ENCODE results near the gene SLC44A3.

DNA sequence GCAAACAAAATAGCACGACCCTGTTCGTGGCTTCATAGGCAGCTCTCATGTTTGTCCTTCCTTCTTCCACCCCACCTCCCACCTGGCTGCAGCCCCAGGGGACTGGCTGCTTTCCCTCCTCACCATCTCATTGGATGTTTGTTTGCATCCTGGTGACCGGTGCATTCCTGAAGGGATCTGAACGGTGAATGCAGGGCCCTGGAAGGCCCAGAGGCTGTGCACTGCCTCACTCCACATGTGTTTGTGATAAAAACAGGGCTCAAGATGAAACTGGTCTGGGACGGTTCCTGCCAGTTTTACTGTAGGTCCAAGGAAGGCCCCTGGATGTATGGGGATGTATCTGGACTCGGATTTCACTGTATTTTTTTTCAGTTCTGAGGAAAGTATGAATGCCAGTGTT, 63.9 kb downstream of the SLC44A3 start:
- TF ChIP-seq, protein P1, sequence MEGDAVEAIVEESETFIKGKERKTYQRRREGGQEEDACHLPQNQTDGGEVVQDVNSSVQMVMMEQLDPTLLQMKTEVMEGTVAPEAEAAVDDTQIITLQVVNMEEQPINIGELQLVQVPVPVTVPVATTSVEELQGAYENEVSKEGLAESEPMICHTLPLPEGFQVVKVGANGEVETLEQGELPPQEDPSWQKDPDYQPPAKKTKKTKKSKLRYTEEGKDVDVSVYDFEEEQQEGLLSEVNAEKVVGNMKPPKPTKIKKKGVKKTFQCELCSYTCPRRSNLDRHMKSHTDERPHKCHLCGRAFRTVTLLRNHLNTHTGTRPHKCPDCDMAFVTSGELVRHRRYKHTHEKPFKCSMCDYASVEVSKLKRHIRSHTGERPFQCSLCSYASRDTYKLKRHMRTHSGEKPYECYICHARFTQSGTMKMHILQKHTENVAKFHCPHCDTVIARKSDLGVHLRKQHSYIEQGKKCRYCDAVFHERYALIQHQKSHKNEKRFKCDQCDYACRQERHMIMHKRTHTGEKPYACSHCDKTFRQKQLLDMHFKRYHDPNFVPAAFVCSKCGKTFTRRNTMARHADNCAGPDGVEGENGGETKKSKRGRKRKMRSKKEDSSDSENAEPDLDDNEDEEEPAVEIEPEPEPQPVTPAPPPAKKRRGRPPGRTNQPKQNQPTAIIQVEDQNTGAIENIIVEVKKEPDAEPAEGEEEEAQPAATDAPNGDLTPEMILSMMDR (IDR thresholded peaks at IDR 0.05) = no peak
- no peak for TF ChIP-seq ZFX (IDR thresholded peaks at IDR 0.05; ENCODE audit: borderline replicate concordance)
